ENCODE data around the gene PXYLP1. TPM values are rescaled to one million over a fixed set of nuclear protein-coding genes. Genes with fewer than 3 reads are reported as not detected.

PXYLP1 gene
- total RNA-seq, 4 donors from 2014 or later: 9.9 to 11.7 (median 10.0) TPM

GRCh38 chr3:141237701-141238521, 6.3 kb downstream of the PXYLP1 start:
- Histone ChIP-seq H3K9me3 (no peaks in the 10 kb centered on the region), H3K27ac (no peak overlapping the region), H3K4me1 (peaks cover 0 to 27% (median 0%) of the 10 kb centered on the region in 4 donors), H3K4me3 (no peak overlapping the region), H3K27me3 (no peaks in the 10 kb centered on the region), H3K36me3 (peaks cover 0 to 19% (median 0%) of the 10 kb centered on the region in 3 donors)
- no peak for DNase-seq (ENCODE audit: low spot score in 2 of 2)
- no peak for TF ChIP-seq EP300 (IDR thresholded peaks at IDR 0.05)
- TF ChIP-seq POLR2A (IDR thresholded peaks at IDR 0.05): no peak
- TF ChIP-seq, protein P1, sequence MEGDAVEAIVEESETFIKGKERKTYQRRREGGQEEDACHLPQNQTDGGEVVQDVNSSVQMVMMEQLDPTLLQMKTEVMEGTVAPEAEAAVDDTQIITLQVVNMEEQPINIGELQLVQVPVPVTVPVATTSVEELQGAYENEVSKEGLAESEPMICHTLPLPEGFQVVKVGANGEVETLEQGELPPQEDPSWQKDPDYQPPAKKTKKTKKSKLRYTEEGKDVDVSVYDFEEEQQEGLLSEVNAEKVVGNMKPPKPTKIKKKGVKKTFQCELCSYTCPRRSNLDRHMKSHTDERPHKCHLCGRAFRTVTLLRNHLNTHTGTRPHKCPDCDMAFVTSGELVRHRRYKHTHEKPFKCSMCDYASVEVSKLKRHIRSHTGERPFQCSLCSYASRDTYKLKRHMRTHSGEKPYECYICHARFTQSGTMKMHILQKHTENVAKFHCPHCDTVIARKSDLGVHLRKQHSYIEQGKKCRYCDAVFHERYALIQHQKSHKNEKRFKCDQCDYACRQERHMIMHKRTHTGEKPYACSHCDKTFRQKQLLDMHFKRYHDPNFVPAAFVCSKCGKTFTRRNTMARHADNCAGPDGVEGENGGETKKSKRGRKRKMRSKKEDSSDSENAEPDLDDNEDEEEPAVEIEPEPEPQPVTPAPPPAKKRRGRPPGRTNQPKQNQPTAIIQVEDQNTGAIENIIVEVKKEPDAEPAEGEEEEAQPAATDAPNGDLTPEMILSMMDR (IDR thresholded peaks at IDR 0.05): no peak
- WGBS, 2 donors: 83 to 84% methylated on average over 14 of the region's 14 CpGs

- TF ChIP-seq, protein P1 (IDR thresholded peaks at IDR 0.05): no peak
- no peak for TF ChIP-seq EP300 (IDR thresholded peaks at IDR 0.05)
- TF ChIP-seq POLR2A (IDR thresholded peaks at IDR 0.05): no peak
- no peak for DNase-seq (ENCODE audit: low spot score in 2 of 2)
- H3K9me3 ChIP-seq: no peaks in the 10 kb centered on the region
- WGBS, 2 donors: 71 to 79% methylated on average over 5 of the region's 5 CpGs
- no peaks in the 10 kb centered on the region for H3K27me3 ChIP-seq
- no peak overlapping the region for H3K4me3 ChIP-seq
- H3K36me3 ChIP-seq: peaks cover 0 to 19% (median 0%) of the 10 kb centered on the region in 3 donors
- peaks cover 0 to 24% (median 0%) of the 10 kb centered on the region in 4 donors for H3K4me1 ChIP-seq
- H3K27ac ChIP-seq: no peak overlapping the region
Measured at GRCh38 chr3:141239511-141240281, 8.1 kb downstream of the PXYLP1 start.

GRCh38 chr3:141240286-141240685, 8.7 kb downstream of the PXYLP1 start:
- WGBS, 2 donors: 21 to 35% methylated on average over 1 of the region's 1 CpG
- TF ChIP-seq, protein P1 (IDR thresholded peaks at IDR 0.05): no peak
- no peak for TF ChIP-seq EP300 (IDR thresholded peaks at IDR 0.05)
- no peak for TF ChIP-seq POLR2A (IDR thresholded peaks at IDR 0.05)
- H3K27ac ChIP-seq: no peak overlapping the region
- peaks cover 0 to 18% (median 0%) of the 10 kb centered on the region in 3 donors for H3K36me3 ChIP-seq
- no peaks in the 10 kb centered on the region for H3K27me3 ChIP-seq
- H3K4me3 ChIP-seq: no peak overlapping the region
- H3K9me3 ChIP-seq: no peaks in the 10 kb centered on the region
- H3K4me1 ChIP-seq: peaks cover 0 to 24% (median 0%) of the 10 kb centered on the region in 4 donors
- DNase-seq (ENCODE audit: low spot score in 2 of 2): no peak

GRCh38 chr3:141240687-141241615, 9.3 kb downstream of the PXYLP1 start:
- WGBS, 2 donors: 64 to 71% methylated on average over 5 of the region's 5 CpGs
- Histone ChIP-seq H3K9me3 (no peaks in the 10 kb centered on the region), H3K27me3 (no peaks in the 10 kb centered on the region), H3K27ac (no peak overlapping the region), H3K4me3 (no peak overlapping the region), H3K4me1 (peaks cover 0 to 24% (median 0%) of the 10 kb centered on the region in 4 donors), H3K36me3 (peaks cover 0 to 12% (median 0%) of the 10 kb centered on the region in 3 donors)
- TF ChIP-seq, protein P1 (IDR thresholded peaks at IDR 0.05): no peak
- TF ChIP-seq POLR2A (IDR thresholded peaks at IDR 0.05) (no peak), EP300 (IDR thresholded peaks at IDR 0.05) (no peak)
- no peak for DNase-seq (ENCODE audit: low spot score in 2 of 2)

Measured in tibial nerve (tissue), 4 donors.